HEK293 (cell line): Measurements from ENCODE around the gene CEP85L.

Source experiments
- GLIS2 ChIP-seq: fragments of 450-650 bp; formaldehyde crosslinking; IDR thresholded peaks from 2 replicates; pipeline ENCODE4 v1.5.1; 2016; ENCODE audit warnings: missing biosample characterization, missing genetic modification characterization
- HOXC10 ChIP-seq: sonication (generic); formaldehyde crosslinking; IDR thresholded peaks from 2 replicates; pipeline ENCODE4 v1.8.1; 2023; ENCODE audit warnings: mild to moderate bottlenecking, missing genetic modification reagents
- KLF7 ChIP-seq: fragments of 450-650 bp; formaldehyde crosslinking; IDR thresholded peaks from 2 replicates; pipeline ENCODE4 v1.5.1; 2016; ENCODE audit warnings: missing biosample characterization, missing genetic modification characterization, borderline replicate concordance
- KLF9 ChIP-seq: fragments of 450-650 bp; formaldehyde crosslinking; IDR thresholded peaks from 2 replicates; pipeline ENCODE4 v1.5.1; 2016; ENCODE audit warnings: missing biosample characterization, missing genetic modification characterization, low read depth
- WT1 ChIP-seq: fragments of 450-650 bp; formaldehyde crosslinking; IDR thresholded peaks from 2 replicates; pipeline ENCODE4 v1.5.1; 2016; ENCODE audit warnings: missing biosample characterization, missing genetic modification characterization
- ZBTB8A ChIP-seq: fragments of 450-650 bp; formaldehyde crosslinking; IDR thresholded peaks from 2 replicates; pipeline ENCODE4 v1.5.1; 2016; ENCODE audit warnings: missing biosample characterization, missing genetic modification characterization
- ZFHX2 ChIP-seq: fragments of 450-650 bp; formaldehyde crosslinking; conservative IDR thresholded peaks from 2 replicates; pipeline ENCODE4 v1.5.1; 2016; ENCODE audit warnings: missing biosample characterization, missing genetic modification characterization
- ZFP37 ChIP-seq: fragments of 450-650 bp; formaldehyde crosslinking; IDR thresholded peaks from 2 replicates; pipeline ENCODE4 v1.5.1; 2016; ENCODE audit warnings: missing biosample characterization, missing genetic modification characterization
- ZIC2 ChIP-seq: fragments of 450-650 bp; formaldehyde crosslinking; IDR thresholded peaks from 2 replicates; pipeline ENCODE4 v1.5.1; 2016; ENCODE audit warnings: missing biosample characterization, missing genetic modification characterization
- ZNF16 ChIP-seq: fragments of 450-650 bp; formaldehyde crosslinking; IDR thresholded peaks from 2 replicates; pipeline ENCODE4 v1.5.1; 2016; ENCODE audit warnings: low read depth, missing biosample characterization, missing genetic modification characterization
- ZNF19 ChIP-seq: fragments of 450-650 bp; formaldehyde crosslinking; IDR thresholded peaks from 2 replicates; pipeline ENCODE4; 2016; ENCODE audit warnings: missing biosample characterization, missing genetic modification characterization, low read depth
- ZNF211 ChIP-seq: fragments of 450-650 bp; formaldehyde crosslinking; IDR thresholded peaks from 2 replicates; pipeline ENCODE4 v1.5.1; 2016; ENCODE audit warnings: low read depth, missing biosample characterization, missing genetic modification characterization
- ZNF302 ChIP-seq: fragments of 450-650 bp; formaldehyde crosslinking; IDR thresholded peaks from 2 replicates; pipeline ENCODE4 v1.5.1; 2016; ENCODE audit warnings: missing biosample characterization, missing genetic modification characterization, low read depth
- ZNF324 ChIP-seq: fragments of 450-650 bp; formaldehyde crosslinking; IDR thresholded peaks from 2 replicates; pipeline ENCODE4 v1.5.1; 2016; ENCODE audit warnings: missing biosample characterization, missing genetic modification characterization
- ZNF335 ChIP-seq: fragments of 450-650 bp; formaldehyde crosslinking; conservative IDR thresholded peaks from 2 replicates; pipeline ENCODE4 v1.5.1; 2016; ENCODE audit warnings: missing biosample characterization, missing genetic modification characterization
- ZNF394 ChIP-seq: fragments of 450-650 bp; formaldehyde crosslinking; IDR thresholded peaks from 2 replicates; pipeline ENCODE4 v1.5.1; 2016; ENCODE audit warnings: missing biosample characterization, missing genetic modification characterization, mild to moderate bottlenecking, moderate library complexity, borderline replicate concordance
- ZNF48 ChIP-seq: fragments of 450-650 bp; formaldehyde crosslinking; IDR thresholded peaks from 2 replicates; pipeline ENCODE4 v1.5.1; 2016; ENCODE audit warnings: missing biosample characterization, missing genetic modification characterization
- ZNF501 ChIP-seq: fragments of 450-650 bp; formaldehyde crosslinking; IDR thresholded peaks from 2 replicates; pipeline ENCODE4 v1.5.1; 2016; ENCODE audit warnings: missing biosample characterization, missing genetic modification characterization
- ZNF529 ChIP-seq: fragments of 450-650 bp; formaldehyde crosslinking; IDR thresholded peaks from 2 replicates; pipeline ENCODE4 v1.5.1; 2017; ENCODE audit warnings: missing genetic modification characterization, missing biosample characterization; ENCODE audit not compliant: insufficient replicate concordance
- ZNF558 ChIP-seq: fragments of 450-650 bp; formaldehyde crosslinking; IDR thresholded peaks from 2 replicates; pipeline ENCODE4 v1.5.1; 2016; ENCODE audit warnings: missing biosample characterization, missing genetic modification characterization
- ZNF561 ChIP-seq: fragments of 450-650 bp; IDR thresholded peaks from 2 replicates; pipeline ENCODE4 v1.5.1; 2018; ENCODE audit warnings: missing biosample characterization, missing genetic modification characterization, borderline replicate concordance
- ZNF596 ChIP-seq: fragments of 450-650 bp; IDR thresholded peaks from 2 replicates; pipeline ENCODE4 v1.5.0; 2018; ENCODE audit warnings: missing biosample characterization, mild to moderate bottlenecking, missing genetic modification characterization, moderate library complexity
- ZNF777 ChIP-seq: fragments of 450-650 bp; formaldehyde crosslinking; IDR thresholded peaks from 2 replicates; pipeline ENCODE4 v1.5.1; 2017; ENCODE audit warnings: missing biosample characterization, missing genetic modification characterization, borderline replicate concordance
- TF ChIP-seq, protein P1 (sequence below): fragments of 450-650 bp; formaldehyde crosslinking; IDR thresholded peaks from 2 replicates; pipeline ENCODE4 v1.5.0; 2017; ENCODE audit warnings: missing biosample characterization, missing genetic modification characterization, borderline replicate concordance
- TF ChIP-seq, protein P2 (sequence below): fragments of 450-650 bp; formaldehyde crosslinking; IDR thresholded peaks from 2 replicates; pipeline ENCODE4 v1.5.1; 2016; ENCODE audit warnings: missing biosample characterization, missing genetic modification characterization
- TF ChIP-seq, protein P3 (sequence below): fragments of 450-650 bp; formaldehyde crosslinking; IDR thresholded peaks from 2 replicates; pipeline ENCODE4 v1.5.1; 2016; ENCODE audit warnings: missing biosample characterization, missing genetic modification characterization
- TF ChIP-seq, protein P4 (sequence below): fragments of 450-650 bp; formaldehyde crosslinking; IDR thresholded peaks from 2 replicates; pipeline ENCODE4 v1.5.1; 2016; ENCODE audit warnings: missing biosample characterization, missing genetic modification characterization
- TF ChIP-seq, protein P5 (sequence below): fragments of 450-650 bp; IDR thresholded peaks from 2 replicates; pipeline ENCODE4 v1.5.1; 2018; ENCODE audit warnings: missing biosample characterization, missing genetic modification characterization
- TF ChIP-seq, protein P6 (sequence below): fragments of 450-650 bp; formaldehyde crosslinking; IDR thresholded peaks from 2 replicates; pipeline ENCODE4 v1.5.1; 2016; ENCODE audit warnings: missing biosample characterization, missing genetic modification characterization

CEP85L gene

DNA sequence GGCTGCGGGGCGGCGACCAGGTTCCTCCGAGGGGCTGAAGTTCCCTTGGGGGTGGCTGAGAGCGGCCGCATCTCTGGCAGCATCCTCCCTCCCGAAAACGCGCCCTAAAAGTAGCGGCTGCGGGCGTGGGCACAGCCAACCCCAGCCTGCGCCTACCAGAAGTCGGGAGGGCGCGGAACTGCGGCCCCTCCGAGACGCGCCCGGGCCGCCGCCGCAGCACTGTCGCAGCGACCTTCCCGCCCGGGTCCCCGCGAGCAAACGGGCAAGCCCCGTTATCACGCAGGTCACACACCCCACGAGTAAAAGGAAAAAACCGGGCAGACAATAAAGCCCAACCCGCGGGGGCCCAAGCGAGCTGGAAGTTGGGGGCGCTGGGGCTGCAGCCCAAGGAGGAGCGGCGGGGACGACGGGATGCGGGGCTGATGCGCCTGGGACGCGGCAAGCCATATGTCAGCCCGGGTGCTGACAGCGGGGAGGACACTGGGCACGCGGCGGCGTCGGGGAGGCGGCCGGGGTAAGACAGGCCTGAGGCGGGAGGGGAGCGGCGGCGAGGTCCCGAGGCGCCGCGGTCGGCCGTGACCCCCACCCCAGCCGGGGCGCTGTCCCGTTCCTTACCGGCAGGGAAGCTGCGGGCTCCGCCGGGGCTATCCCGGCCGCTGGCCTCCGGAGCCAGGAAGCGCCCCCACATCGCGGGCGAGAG lies 659 bp downstream of the CEP85L start (continued):
- peak; percentile 15; the same call in 1 of the 2 replicates for TF ChIP-seq ZNF394 (tag by site-specific recombination)
- TF ChIP-seq ZIC2 (tag by site-specific recombination), result peak; percentile 24; the same call in 1 of the 2 replicates
- TF ChIP-seq, protein P1, sequence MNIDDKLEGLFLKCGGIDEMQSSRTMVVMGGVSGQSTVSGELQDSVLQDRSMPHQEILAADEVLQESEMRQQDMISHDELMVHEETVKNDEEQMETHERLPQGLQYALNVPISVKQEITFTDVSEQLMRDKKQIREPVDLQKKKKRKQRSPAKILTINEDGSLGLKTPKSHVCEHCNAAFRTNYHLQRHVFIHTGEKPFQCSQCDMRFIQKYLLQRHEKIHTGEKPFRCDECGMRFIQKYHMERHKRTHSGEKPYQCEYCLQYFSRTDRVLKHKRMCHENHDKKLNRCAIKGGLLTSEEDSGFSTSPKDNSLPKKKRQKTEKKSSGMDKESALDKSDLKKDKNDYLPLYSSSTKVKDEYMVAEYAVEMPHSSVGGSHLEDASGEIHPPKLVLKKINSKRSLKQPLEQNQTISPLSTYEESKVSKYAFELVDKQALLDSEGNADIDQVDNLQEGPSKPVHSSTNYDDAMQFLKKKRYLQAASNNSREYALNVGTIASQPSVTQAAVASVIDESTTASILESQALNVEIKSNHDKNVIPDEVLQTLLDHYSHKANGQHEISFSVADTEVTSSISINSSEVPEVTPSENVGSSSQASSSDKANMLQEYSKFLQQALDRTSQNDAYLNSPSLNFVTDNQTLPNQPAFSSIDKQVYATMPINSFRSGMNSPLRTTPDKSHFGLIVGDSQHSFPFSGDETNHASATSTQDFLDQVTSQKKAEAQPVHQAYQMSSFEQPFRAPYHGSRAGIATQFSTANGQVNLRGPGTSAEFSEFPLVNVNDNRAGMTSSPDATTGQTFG (tag by site-specific recombination), result no peak
- TF ChIP-seq ZNF561 (tag by site-specific recombination), result 0 out of 2 replicates have a peak, but pooled peaks have one; percentile 20
- no peak for TF ChIP-seq WT1 (tag by site-specific recombination)
- 0 out of 2 replicates have a peak, but pooled peaks have one; percentile 38 for TF ChIP-seq ZNF501
- TF ChIP-seq KLF7 (tag by site-specific recombination), result no peak
- peak; percentile 45; the same call in 1 of the 2 replicates for TF ChIP-seq ZFP37 (tag by site-specific recombination)
- TF ChIP-seq GLIS2 (tag by site-specific recombination), result peak; percentile 58
- peak; percentile 56; the same call in 1 of the 2 replicates for TF ChIP-seq ZNF777 (tag by site-specific recombination)
- TF ChIP-seq ZNF558, result no peak
- no peak for TF ChIP-seq ZNF529
- no peak for TF ChIP-seq ZNF596 (tag by site-specific recombination)
- no peak for TF ChIP-seq ZNF19
- 0 out of 2 replicates have a peak, but pooled peaks have one; percentile 30 for TF ChIP-seq HOXC10 (CRISPR knock-in tag)
- TF ChIP-seq ZNF211 (tag by site-specific recombination), result no peak
- TF ChIP-seq ZNF335 (tag by site-specific recombination), result peak; percentile 46
- no peak for TF ChIP-seq ZNF302 (tag by site-specific recombination)
- no peak for TF ChIP-seq ZNF324 (tag by site-specific recombination)
- TF ChIP-seq, protein P2, sequence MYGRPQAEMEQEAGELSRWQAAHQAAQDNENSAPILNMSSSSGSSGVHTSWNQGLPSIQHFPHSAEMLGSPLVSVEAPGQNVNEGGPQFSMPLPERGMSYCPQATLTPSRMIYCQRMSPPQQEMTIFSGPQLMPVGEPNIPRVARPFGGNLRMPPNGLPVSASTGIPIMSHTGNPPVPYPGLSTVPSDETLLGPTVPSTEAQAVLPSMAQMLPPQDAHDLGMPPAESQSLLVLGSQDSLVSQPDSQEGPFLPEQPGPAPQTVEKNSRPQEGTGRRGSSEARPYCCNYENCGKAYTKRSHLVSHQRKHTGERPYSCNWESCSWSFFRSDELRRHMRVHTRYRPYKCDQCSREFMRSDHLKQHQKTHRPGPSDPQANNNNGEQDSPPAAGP (tag by site-specific recombination), result peak; percentile 24; the same call in 1 of the 2 replicates
- TF ChIP-seq, protein P3, sequence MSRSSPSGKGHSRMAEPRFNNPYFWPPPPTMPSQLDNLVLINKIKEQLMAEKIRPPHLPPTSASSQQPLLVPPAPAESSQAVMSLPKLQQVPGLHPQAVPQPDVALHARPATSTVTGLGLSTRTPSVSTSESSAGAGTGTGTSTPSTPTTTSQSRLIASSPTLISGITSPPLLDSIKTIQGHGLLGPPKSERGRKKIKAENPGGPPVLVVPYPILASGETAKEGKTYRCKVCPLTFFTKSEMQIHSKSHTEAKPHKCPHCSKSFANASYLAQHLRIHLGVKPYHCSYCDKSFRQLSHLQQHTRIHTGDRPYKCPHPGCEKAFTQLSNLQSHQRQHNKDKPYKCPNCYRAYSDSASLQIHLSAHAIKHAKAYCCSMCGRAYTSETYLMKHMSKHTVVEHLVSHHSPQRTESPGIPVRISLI (tag by site-specific recombination), result no peak
- TF ChIP-seq ZNF16, result 0 out of 2 replicates have a peak, but pooled peaks have one; percentile 4
- TF ChIP-seq, protein P4, sequence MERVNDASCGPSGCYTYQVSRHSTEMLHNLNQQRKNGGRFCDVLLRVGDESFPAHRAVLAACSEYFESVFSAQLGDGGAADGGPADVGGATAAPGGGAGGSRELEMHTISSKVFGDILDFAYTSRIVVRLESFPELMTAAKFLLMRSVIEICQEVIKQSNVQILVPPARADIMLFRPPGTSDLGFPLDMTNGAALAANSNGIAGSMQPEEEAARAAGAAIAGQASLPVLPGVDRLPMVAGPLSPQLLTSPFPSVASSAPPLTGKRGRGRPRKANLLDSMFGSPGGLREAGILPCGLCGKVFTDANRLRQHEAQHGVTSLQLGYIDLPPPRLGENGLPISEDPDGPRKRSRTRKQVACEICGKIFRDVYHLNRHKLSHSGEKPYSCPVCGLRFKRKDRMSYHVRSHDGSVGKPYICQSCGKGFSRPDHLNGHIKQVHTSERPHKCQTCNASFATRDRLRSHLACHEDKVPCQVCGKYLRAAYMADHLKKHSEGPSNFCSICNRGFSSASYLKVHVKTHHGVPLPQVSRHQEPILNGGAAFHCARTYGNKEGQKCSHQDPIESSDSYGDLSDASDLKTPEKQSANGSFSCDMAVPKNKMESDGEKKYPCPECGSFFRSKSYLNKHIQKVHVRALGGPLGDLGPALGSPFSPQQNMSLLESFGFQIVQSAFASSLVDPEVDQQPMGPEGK (tag by site-specific recombination), result peak; percentile 59
- TF ChIP-seq, protein P5, sequence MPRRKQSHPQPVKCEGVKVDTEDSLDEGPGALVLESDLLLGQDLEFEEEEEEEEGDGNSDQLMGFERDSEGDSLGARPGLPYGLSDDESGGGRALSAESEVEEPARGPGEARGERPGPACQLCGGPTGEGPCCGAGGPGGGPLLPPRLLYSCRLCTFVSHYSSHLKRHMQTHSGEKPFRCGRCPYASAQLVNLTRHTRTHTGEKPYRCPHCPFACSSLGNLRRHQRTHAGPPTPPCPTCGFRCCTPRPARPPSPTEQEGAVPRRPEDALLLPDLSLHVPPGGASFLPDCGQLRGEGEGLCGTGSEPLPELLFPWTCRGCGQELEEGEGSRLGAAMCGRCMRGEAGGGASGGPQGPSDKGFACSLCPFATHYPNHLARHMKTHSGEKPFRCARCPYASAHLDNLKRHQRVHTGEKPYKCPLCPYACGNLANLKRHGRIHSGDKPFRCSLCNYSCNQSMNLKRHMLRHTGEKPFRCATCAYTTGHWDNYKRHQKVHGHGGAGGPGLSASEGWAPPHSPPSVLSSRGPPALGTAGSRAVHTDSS (tag by site-specific recombination), result no peak
- TF ChIP-seq KLF9 (tag by site-specific recombination), result 0 out of 2 replicates have a peak, but pooled peaks have one; percentile 30
- TF ChIP-seq ZNF48 (tag by site-specific recombination), result no peak
- TF ChIP-seq, protein P6, sequence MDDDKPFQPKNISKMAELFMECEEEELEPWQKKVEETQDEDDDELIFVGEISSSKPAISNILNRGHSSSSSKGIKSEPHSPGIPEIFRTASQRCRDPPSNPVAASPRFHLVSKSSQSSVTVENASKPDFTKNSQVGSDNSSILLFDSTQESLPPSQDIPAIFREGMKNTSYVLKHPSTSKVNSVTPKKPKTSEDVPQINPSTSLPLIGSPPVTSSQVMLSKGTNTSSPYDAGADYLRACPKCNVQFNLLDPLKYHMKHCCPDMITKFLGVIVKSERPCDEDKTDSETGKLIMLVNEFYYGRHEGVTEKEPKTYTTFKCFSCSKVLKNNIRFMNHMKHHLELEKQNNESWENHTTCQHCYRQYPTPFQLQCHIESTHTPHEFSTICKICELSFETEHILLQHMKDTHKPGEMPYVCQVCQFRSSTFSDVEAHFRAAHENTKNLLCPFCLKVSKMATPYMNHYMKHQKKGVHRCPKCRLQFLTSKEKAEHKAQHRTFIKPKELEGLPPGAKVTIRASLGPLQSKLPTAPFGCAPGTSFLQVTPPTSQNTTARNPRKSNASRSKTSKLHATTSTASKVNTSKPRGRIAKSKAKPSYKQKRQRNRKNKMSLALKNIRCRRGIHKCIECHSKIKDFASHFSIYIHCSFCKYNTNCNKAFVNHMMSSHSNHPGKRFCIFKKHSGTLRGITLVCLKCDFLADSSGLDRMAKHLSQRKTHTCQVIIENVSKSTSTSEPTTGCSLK (tag by site-specific recombination), result no peak
- peak; percentile 97 for TF ChIP-seq ZBTB8A (tag by site-specific recombination)
- TF ChIP-seq ZFHX2 (tag by site-specific recombination), result peak; percentile 42; the same call in 1 of the 2 replicates
